NCI-H1048 (cell line): ENCODE data around the gene KRTAP4-8.
A peak's percentile ranks its signal among the peaks of the same experiment; 100 is the strongest.
"Not testable (repeated sequence)": the region's sequence is repeated elsewhere in the genome, so short reads cannot be mapped to it uniquely, and the experiment has no call there.

ENCODE experiments used
- DNase-seq: peaks from one replicate; lab custom pipeline; 2025; lab: John Stamatoyannopoulos, UW

KRTAP4-8 gene

GRCh38 chr17:41098042-41098441 is at the start of gene KRTAP4-8:
Gene KRTAP4-8, minus strand, starts transcription at chr17:41098142. Its CDS starts 58 bp downstream, at chr17:41098084.
- DNase-seq = no peak

DNA sequence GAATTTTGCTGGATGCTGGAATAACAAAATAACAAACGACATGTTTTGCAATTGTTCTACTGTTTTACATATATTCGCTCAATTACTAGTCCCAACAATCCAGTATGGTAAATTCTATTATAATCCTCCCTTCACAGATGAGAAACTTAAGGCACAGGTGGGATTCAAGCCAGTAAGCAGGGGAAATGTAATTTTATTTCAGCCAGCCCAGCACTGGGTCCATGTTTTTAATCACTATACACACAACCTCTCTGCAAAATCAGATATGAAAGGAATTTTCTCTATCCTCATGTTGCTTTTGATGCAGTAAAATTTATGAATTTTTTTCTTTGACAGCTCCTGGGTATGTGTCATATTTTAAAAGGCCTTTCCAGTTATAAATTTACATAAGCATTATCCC is 47.3 kb upstream of the KRTAP4-8 start:
- DNase-seq = no peak

DNA sequence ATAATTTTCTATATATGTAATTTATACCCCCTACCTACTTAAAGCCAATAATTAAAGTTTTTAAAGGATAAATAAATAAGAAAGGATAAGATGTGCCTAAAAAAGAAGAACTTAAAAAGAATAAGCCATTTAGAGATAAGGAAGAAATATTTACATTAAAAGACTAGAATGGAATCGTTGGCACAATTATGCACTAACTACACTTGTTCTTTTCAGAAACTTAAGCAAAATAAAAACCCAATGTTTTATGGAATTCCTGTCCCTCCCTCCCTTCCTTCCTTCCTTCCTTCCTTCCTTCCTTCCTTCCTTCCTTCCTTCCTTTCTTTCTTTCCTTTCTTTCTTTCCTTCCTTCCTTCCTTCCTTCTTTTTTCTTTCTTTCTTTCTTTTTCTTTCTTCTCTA is 46.9 kb upstream of the KRTAP4-8 start:
- no peak for DNase-seq

DNA sequence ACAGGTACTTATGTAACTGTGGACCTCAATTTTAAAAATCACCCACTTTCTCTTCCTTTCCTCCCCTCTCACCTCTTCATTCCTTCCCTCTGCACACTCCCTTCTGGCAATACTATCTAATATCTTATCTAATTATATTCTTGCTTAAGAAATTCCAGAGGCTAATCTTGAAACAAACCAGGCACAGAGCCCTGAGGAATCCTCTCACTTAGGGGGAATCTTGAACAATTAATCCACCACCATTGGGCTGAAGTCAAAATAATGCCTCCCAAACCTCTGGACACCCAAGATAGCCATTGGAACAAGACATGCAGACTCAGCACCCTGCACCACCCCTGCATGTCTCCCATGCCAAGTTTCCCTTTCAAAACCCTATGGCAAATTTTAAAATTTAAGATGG is 43.4 kb upstream of the KRTAP4-8 start:
- no peak for DNase-seq

DNA sequence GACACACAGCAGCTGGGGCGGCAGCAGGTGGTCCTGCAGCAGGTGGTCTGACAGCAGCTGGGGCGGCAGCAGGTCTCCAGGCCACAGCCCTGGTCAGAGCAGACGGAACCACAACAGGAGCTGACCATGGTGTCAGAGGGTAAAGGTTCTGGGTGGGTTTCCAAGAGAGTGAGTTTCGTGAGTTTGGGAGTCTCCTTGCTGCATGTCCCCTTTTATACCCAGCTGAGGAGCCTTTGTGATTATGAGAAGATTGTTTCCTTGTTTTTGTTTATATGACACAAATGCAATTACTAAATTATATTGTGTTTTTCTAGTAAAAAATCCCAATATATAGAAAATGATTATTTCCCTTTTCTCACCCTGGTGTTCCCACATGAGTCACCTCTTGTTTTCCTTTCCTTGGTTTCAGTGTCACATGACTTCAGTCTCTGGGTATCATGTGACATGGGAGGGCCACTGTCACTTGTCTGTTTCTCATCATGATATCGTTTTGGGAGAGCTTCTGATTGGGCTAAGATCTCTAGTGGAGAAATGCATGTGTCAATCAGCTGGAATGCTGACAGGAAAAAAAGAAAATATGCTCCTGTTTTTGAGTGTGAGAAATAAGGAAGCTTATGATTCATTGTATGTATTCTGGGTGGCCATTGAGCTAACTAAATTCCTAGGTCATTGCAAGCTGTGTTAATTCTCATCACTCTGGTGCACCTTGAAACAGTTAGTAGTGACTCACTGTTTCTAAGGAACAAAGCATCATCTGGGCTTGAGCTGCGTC is 42.6 kb upstream of the KRTAP4-8 start, which contains the start of gene KRTAP4-6:
TSS of gene KRTAP4-6 (minus strand) at position 185 of the 772 bp plus-strand sequence. CDS start at position 128, 57 bp downstream.
- DNase-seq = no peak

DNA sequence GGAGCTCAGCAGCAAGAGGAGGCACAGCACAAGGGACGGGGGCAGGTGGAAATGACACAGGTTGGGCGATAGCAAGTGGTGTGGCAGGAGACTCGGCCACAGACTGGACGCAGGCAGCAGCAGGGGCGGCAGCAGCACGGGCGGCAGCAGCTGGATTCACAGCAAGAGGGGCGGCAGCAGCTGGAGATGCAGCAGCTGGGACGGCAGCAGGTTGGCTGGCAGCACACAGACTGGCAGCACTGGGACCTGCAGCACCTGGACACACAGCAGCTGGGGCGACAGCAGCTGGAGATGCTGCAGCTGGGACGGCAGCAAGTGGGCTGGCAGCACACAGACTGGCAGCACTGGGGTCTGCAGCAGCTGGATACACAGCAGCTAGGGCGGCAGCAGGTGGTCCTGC is 41.9 kb upstream of the KRTAP4-8 start:
- DNase-seq = not testable (repeated sequence)

DNA sequence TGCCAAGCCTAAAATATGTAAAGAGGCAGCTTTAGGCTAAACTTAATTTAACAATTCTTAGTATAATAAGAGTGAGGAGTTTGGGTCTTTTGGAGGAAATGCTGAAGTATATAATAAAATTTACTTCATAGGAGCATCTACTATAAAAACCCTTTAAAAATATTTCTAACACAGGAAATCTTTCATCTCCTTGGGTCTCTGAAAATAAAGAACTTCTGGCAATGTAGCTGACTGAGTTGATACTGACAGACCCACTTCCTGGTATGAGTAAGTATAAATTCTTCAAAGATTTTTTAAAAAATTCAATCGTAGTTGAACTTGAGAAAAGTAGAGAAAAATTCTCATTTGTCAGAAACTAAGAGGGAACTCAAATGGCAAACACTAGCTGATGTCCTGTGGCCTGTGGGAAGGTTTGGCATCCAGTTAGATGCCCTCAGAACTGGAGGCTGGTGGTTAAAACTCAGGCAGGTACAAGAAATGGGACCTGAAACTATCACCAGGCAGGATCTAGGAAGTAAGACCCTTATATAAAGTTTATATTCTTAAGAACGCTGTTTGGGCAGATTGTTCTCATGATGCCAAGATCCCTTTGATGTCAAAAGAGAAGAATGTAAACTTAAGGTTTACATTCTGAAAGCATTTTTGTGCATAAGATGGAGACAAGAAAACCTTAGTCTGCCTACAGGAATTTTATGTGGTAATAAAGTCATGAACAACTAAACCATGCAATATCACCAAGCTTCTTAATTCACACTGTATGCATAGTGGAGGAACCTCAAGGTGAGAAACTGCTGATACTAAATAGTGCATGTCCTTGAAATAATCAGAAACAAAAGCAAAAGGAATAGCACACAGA is 36.2 kb upstream of the KRTAP4-8 start:
- no peak for DNase-seq

DNA sequence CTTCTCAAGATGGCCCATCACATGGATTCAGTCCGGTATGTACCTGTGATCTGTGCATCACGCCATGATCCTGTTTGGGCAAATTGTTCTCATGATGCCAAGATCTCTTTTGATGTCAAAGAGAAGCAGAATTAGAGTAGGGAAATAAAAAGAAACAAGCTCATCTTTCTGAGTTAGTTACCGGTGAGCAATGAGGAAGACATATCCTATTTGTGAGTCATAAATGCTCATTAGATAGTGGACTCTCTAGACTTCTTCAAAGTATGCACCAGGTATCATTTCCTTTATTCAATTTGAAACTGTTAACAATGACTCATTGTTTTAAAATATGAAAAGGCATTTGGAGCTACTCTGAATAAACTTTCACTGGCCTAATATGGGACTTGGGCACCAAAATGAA is 34.0 kb upstream of the KRTAP4-8 start:
- no peak for DNase-seq

- DNase-seq = no peak
Measured at GRCh38 chr17:41127371-41127770, 29.4 kb upstream of the KRTAP4-8 start.

GRCh38 chr17:41126412-41126811 is 28.5 kb upstream of the KRTAP4-8 start:
- no peak for DNase-seq

DNA sequence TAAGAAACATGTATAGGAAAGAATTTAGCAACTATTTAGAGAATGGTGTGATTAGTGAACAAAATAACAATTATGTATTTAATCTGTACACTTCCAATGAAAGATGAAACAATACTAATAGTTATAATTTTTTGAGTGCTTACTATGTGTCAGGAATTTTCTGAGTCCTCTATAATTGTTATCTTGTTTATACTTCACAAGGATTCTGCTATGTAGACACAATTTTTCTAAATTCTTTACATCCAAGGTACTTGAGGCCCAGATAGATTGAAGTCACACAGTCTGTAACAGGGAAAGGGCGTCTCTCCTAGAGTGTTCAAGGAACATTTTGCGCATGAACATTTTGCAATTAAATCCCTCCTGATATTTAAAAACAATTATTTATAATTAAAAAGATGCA is 27.1 kb upstream of the KRTAP4-8 start:
- DNase-seq = no peak

DNA sequence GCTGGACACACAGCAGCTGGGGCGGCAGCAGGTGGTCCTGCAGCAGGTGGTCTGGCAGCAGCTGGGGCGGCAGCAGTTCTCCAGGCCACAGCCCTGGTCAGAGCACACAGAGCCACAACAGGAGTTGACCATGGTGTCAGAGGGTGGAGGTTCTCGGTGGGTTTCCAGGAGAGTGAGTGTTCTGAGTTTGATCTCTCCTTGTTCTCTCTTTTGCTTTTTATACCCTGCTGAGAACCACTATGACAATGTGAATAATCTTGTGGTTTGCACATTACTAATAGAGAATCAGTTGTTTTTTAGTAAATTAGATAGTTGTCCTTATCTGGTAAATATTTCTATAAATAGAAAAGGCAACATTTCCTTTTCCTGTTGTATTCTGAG is 26.0 kb upstream of the KRTAP4-8 start, which contains the start of gene KRTAP4-12:
TSS of gene KRTAP4-12 (minus strand) at position 192 of the 381 bp plus-strand sequence. CDS start at position 132, 60 bp downstream.
- DNase-seq = not testable (repeated sequence)

DNA sequence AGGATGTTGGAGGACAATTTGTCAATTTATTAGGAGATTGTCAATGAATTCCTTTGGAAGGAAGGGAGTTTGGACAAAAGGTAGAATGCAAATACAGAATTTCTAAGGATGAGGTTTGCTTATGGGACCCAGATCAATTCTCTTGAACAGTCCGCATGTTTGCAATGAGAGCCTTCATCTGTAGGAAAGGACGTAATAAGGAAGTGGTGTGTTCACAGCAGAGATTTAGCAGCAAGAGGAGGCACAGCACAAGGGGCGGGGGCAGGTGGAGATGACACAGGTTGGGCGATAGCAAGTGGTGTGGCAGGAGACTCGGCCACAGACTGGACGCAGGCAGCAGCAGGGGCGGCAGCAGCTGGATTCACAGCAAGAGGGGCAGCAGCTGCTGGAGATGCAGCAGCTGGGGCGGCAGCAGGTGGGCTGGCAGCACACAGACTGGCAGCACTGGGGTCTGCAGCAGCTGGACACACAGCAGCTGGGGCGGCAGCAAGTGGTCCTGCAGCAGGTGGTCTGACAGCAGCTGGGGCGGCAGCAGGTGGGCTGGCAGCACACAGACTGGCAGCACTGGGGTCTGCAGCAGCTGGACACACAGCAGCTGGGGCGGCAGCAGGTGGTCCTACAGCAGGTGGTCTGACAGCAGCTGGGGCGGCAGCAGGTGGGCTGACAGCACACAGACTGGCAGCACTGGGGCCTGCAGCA is 25.5 kb upstream of the KRTAP4-8 start:
- DNase-seq = not testable (repeated sequence)

DNA sequence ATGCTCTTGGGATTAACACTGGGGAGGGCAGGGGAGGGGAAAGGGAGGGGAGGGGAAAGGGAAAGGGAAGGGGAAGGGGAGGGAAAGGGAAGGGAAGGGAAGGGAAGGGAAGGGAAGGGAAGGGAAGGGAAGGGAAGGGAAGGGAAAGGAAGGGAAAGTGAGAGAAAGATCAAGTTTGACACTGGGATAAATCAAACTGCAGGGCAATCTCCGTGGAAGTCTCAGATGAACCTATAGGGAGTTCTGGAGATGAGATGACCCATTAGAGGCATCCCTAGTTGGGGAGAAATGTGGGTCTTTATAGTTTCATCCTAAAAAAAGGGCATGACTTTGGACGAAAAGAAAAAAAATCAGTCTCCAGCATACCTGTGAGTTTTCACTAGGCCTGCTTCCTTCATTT is 23.8 kb upstream of the KRTAP4-8 start:
- no peak for DNase-seq

DNA sequence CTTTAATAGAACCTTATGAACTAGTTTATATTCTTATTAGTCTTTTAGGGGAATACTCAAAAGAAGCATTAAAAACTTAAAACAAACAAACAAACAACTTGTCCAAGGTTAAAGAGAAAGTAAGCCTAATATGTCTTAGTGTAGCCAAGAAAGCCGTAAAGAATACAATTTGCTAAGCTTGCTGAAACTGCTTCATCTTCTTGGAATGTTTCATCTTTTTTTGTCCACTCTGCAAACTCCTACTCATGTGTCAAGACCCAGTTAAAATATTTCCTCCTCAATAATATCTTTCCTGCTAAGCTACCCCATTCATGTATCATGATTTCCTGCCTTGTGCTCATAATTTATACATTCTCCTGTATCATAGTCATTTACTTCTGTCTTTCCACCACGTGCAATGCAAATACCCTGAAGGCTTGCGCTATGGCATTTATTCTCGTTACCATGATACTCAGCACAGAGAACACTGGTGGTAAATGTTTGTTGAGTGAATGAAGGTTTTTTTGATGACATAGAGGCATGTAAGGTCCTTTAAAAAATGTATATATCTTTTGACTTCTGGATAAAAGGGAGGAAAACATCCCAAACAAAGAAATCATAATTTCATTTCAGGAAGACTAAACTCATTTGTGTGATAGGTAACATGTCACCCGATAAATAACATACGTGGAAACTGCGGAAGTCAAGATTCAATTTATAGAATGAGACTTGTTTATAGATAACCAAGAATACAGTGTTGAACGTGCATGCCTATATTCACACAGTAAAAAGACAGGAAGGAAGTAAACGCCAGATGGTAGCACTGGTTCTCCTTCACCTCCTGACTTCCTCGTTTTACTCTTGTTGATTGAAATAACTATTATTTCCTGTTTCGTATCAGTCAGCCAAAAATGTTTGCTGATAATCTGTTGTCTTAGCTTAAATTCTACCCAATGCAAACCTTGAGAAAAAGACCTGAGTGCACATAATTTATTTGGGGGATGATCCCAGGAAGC is 22.1 kb upstream of the KRTAP4-8 start:
- not testable (repeated sequence) for DNase-seq

DNA sequence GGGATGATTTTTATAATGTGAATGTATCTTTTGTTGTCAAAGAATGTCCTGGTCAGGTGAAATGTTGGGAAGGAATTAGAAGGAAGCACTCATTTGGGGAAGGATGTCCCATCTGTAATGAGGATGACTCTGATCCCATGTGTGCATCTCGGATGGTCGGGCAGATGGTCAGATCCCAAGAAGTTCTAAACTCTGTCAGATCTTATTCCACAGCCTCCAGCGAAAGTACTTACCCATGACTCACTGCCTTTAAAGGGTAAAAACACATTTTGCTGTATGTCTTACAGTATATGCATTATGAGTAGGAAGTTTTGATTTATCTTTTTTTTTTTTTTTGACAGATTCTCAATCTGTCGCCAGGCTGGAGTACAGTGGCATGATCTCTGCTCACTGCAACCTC is 20.8 kb upstream of the KRTAP4-8 start:
- DNase-seq = no peak

DNA sequence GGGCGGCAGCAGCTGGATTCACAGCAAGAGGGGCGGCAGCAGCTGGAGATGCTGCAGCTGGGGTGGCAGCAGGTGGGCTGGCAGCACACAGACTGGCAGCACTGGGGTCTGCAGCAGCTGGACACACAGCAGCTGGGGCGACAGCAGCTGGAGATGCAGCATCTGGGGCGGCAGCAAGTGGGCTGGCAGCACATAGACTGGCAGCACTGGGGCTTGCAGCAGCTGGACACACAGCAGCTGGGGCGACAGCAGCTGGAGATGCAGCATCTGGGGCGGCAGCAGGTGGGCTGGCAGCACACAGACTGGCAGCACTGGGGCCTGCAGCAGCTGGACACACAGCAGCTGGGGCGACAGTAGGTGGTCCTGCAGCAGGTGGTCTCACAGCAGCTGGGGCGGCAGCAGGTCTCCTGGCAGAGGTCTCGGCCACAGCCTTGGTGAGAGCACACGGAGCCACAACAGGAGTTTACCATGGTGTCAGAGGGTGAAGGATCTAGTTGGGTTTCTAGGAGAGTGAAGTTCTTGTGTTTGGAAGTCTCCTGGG is 20.0 kb upstream of the KRTAP4-8 start, which contains the start of gene KRTAP4-11:
TSS of gene KRTAP4-11 (minus strand) at position 528 of the 541 bp plus-strand sequence. CDS start at position 470, 58 bp downstream.
- not testable (repeated sequence) for DNase-seq

- peak; percentile 47 for DNase-seq
Measured at GRCh38 chr17:41116297-41116696, 18.4 kb upstream of the KRTAP4-8 start.

- DNase-seq = no peak
Measured at GRCh38 chr17:41111151-41111885, 13.4 kb upstream of the KRTAP4-8 start.
